GM19324 (cell line): ENCODE results near the gene TICAM1.
"Not testable (repeated sequence)": the region's sequence is repeated elsewhere in the genome, so short reads cannot be mapped to it uniquely, and the experiment has no call there.

Experiments
- ATAC-seq: cut with Tn5 transposase; IDR thresholded peaks from one replicate; pipeline ENCODE4 v1.9.1; 2021; ENCODE audit warnings: mild to moderate bottlenecking, moderate library complexity; ENCODE audit not compliant: unreplicated experiment, low FRiP score

TICAM1 gene

DNA sequence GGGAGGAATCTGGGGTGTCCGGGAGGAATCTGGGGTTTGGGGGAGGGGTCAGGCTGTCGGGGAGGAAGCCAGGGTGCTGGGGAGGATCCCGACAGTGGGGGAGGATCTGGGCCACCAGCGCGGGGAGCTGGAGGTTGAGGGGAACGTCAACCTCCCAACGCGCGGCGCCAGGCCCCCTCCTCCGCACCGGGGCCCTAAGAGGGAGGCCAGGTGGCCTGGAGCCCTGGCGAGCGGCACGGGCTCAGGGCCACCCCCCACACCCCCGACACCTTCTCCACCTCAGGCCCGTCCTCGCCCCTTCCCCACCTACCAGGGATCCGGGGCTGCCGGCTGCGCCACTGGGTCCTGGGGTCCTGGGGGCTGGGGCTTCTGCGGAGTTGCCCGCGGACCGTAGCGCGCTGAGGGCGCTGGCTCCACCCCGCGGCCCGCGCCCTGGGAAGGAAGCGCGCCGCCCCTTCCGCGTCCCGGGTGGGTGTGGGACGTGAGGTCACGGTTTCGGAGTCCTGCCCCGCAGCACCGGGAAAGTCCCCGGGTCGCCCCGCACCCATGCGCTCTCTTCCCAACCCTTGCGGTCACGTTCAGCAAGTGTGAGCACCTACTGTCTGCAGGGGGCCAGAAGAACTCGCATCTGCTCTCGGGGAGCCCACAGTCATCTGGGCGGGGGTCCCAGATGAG lies at the start of gene TICAM1:
TICAM1 (minus strand) TSS at position 409 of the 675 bp plus-strand sequence. CDS start 13,335 bp downstream, outside the sequence.
- peak; percentile 72 for ATAC-seq

DNA sequence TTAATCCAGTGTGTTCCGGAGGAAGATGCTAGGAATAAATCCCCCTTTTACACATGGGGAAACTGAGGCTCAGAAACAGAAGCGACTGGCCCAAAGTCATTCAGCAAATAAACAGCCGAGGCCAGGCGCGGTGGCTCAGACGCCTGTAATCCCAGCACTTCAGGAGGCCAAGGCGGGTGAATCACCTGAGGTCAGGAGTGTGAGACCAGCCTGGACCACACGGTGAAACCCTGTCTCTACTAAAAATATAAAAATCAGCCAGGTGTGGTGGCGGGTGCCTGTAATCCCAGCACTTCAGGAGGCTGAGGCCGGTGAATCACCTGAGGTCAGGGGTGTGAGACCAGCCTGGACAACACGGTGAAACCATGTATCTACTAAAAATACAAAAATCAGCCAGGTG lies 47.5 kb upstream of the TICAM1 start:
- no peak for ATAC-seq

DNA sequence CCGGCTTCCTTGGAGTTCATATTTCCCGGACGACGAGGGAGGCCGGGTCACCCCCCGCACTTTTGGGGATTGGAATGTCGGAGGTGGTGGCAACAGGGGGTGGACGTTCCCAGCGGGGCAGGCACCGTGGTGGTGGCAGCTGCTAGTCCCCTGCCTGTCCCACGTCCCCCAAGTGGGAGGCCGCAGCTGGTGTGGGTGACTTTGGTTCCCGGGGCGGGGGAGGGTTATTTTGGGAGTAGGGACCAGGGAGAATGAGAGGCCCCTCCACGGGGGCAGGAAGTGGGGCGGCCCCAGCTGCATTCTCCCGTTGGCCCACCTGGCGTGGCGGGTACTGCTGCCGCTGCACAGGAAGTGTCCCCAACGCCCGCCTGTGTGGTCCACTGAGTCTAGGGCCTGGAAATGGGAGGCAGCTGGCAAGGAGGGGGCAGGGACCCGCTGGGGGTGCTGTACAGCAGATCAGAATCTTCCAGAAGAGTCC lies 47.0 kb upstream of the TICAM1 start:
- no peak for ATAC-seq

GRCh38 chr19:4877753-4878490 lies 46.4 kb upstream of the TICAM1 start:
- no peak for ATAC-seq

- ATAC-seq, result no peak
Observed at GRCh38 chr19:4873930-4874329, 42.4 kb upstream of the TICAM1 start.

DNA sequence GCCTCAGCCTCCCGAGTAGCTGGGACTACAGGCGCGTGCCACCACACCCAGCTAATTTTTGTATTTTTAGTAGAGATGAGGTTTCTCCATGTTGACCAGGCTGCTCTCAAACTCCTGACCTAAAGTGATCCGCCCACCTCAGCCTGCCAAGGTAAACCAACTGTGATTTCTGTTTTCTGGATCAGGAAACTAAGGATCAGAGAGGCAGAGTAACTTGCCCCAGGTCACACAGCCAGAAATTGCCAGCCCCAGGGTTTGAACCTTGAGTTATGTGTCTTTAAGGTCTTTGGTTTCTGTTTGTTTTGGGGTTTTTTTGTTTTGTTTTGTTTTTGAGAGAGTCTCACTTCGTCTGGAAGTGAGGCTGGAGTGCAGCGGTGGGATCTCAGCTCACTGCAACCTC lies 40.2 kb upstream of the TICAM1 start:
- no peak for ATAC-seq

- ATAC-seq, result no peak
Observed at GRCh38 chr19:4870025-4870700, 38.7 kb upstream of the TICAM1 start.

DNA sequence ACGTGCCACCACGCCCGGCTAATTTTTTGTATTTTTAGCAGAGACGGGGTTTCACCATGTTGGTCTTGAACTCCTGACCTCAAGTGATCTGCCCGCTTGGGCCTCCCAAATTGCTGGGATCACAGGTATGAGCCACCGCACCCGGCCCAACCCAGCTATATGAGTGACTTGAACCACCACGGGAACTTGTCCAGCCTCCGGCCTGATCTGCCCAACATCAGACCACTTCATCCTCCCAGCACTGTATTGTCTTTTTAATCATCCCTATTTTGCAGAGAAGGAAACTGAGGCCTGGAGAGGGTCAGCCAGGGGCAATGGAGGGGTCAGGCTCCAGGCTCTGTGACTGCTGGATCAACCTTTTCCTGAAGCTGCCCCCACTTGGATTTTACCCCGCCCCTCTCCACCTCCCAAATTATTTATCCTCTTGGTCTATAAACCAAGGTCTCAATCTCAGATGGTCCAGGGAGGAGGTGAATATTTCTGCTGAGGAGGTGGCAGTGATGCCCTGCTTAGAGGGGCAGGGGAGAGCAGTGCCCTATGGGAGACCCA lies 36.8 kb upstream of the TICAM1 start:
- ATAC-seq, result no peak

GRCh38 chr19:4867534-4868285 lies 36.2 kb upstream of the TICAM1 start, which contains the start of gene PLIN3:
PLIN3 (minus strand) TSS chr19:4867667; CDS start chr19:4861394, 6,273 bp downstream.
- ATAC-seq, result peak; percentile 78

- ATAC-seq, result no peak
Observed at GRCh38 chr19:4866595-4867424, 35.3 kb upstream of the TICAM1 start.

DNA sequence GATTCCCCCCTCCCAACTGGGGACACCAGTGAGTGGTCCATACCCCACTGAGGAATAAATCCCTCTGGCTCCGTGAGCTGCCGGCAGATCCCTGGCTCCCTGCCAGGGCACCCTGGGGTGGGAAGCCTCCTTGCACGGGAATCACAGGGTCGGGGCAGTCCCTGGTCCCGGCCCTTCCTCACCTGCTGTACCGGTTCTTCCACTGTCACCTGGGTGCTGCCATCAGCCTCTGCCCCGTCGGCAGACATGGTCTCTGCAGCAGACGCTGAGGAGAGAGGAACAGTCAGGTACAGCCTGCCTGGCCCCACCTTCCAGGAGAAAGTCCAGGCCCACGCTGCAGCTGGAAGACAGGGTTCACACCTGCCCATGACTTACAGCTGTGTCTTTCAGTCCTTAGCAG lies 29.6 kb upstream of the TICAM1 start:
- ATAC-seq, result no peak

GRCh38 chr19:4859697-4860096 lies 28.2 kb upstream of the TICAM1 start:
- no peak for ATAC-seq

GRCh38 chr19:4856468-4856867 lies 25.0 kb upstream of the TICAM1 start:
- ATAC-seq, result not testable (repeated sequence)

DNA sequence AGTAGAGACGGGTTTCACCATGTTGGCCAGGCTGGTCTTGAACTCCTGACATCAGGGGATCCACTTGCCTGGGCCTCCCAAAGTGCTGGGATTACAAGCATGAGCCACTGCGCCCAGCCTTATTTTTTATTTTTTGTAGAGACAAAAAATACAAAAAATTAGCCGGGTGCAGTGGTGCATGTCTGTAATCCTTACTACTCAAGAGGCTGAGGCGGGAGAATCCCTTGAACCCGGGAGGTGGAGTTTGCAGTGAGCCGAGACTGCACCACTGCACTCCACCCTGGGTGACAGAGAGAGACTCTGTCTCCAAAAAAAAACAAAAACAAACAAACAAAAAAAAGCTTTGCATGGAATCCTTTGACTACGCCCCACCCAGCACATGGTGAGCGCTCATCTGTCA lies 22.0 kb upstream of the TICAM1 start:
- ATAC-seq, result not testable (repeated sequence)

- no peak for ATAC-seq
Observed at GRCh38 chr19:4852484-4852883, 21.0 kb upstream of the TICAM1 start.

DNA sequence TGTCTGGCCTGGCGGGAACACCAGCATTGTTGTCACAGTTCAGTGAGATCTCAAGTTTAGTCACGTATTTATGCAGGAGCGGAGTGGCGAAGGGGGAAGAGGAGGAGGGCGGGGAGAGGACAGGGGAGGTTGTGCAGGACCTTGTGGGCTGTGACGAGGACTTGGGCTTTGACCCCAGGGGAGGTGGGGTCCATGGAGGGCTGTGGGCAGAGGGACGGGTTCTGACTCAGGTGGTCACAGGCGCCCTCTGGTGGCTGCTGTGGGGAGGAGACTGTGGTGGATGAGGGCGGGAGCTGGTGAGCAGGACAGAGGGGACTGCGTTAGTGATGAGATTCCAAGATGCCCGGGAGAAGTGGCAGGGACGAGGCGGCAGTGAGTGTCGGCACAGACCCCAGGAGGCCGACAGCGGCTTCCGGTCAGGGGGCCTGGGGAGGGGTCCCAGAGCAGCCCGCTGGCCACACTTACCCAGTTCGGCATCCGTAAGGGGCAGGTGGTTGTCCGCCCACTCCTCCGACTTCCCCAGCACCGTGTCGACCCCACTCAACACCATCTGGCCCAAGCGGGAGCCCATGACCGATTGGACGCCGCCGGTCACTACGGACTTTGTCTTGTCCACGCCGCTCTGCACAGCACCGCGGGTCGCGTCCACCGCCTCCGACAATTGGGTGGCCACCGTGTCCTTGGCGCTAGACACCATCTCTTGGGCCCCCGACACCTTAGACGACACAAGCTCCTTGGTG lies 20.2 kb upstream of the TICAM1 start:
- ATAC-seq, result no peak

GRCh38 chr19:4849019-4849418 lies 17.5 kb upstream of the TICAM1 start:
- ATAC-seq, result no peak

GRCh38 chr19:4847190-4847973 lies 15.9 kb upstream of the TICAM1 start:
- ATAC-seq, result no peak
